ENCODE measurements around the gene TMEM205.
"Not testable (repeated sequence)": the region's sequence is repeated elsewhere in the genome, so short reads cannot be mapped to it uniquely, and the experiment has no call there.

Gene TMEM205

DNA sequence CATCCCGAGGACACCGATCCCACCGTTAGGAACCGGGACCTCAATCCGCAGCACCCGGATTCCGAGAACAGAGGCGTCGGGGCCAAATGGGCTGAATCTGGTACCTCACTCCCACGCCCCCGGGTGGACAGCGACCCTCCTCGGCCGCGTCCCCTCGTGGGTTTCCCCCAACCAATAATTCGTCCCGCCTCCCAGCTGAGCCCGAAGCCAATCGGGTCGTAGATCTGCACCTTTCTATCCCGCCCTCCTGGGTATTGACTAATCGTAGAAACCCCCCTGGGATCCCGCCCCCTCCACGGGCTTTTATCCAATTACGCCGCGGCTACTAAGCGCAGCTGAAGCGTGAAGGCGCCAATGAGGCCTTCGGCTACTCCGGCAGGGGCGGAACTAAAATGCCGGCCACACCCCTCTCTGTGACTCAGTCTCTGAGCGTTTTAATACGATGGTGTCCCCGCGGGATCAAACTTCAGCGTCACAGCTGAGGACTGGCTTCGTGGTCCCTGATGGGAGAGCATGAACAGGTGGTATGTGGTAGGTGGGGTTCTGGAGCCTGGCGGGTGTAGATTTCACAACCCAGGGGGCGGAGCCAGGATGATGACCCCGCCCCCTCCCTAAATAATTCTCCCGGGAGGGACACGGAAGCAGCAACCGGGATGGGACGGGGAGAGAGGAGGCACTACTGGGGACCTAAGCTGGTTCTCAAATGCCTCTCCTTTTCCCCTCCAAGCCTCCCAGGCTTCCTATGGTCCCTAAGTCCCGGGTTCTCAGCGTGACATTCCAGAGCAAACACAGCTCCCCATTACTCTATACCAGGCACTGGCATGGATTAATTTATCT is at the start of gene TMEM205, which contains the start of gene CCDC159:
TSS of gene TMEM205 (minus strand) at position 165 of the 837 bp plus-strand sequence. CDS start 649 bp downstream, outside the sequence.
TSS of gene CCDC159 (plus strand) at position 416 of the 837 bp plus-strand sequence. CDS start at position 504, 88 bp downstream.
- peak; percentile 84 to 89 for DNase-seq

DNA sequence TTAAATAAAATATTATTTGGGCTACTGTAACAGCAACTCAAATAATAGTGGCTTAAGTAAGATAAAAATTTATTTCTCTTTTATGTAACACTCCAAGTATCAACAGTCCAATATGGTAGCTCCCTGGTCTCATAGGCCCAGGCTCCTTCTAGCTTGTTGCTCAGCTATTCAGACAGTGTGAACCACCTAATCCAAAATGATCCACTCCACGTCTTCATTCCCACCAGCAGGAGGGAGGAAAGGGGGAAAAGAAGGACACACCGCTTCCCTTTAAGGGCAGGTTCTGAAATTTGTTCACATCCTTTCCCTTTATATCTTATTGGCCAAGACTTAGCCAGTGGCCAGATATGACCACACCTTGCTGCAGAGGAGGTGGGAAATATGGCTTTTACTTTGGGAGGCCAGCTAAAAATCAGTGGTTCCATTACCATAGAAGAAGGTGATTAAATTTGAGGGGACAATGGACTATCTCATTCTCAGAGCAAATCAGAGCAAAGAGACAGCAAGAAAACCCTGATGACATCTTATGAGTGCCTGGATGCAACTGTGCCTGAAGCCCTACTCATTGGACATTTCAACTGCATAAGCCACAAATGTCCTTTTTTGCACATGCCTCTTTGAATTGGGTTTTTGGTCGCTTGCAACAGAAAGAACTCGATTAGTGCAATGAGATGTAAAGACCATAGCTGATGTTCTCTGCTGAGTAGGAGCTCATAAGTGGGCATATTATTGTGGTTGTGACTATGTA is 45.0 kb upstream of the TMEM205 start:
- no peak for DNase-seq

DNA sequence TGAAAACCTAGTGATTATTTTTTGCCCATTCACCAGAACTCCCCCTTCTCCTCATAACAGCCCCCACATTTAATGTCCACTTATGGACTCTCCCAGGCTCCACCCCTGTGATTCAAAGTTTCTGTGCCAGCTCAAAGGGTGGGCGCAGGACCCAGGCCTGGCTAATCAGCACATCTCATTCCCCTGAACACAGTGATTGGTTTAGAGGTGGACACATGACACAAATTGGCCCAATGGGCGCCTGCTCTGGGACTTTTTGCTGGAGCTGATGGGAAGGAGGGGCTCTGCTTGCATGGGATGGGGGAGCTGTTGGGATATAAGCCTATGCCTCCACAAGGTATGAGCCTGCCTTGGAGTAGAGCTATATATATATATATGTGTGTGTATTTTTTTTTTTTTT is 44.3 kb upstream of the TMEM205 start:
- DNase-seq: no peak

DNA sequence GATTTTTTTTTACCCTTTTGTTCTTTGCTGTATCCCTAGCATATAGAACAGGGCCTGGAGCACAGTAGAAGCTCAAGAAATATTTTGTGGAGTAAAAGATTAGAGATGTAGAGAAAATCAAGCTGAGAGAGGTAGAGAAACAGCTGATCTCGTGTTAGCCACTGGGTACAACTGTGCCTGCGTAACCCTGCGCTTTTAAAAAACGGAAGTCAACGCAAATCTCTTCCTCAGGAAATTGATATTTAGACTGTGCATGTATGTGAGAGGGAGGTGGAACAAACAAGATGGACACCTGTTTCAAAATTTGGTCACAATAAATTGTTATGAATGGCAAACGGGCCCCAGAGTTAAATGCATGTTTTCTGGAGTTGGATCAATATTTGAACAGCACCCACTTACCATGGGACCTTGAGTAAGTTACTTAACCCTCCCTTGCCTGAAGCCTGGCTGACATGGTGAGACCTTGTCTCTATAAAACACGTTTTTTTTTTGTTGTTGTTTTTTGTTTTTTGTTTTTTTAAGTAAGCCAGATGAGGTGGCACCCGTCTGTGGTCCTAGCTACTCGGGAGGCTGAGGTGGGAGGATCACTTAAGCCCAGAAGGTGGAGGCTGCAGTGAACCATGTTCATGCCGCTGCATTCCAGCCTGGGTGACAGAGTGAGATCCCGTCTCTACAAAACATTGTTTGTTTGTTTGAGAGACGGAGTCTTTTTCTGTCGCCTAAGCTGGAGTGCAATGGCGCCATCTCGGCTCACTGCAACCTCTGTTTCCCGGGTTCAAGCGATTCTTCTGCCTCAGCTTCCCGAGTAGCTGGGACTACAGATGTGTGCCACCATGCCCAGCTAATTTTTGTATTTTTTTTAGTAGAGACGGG is 41.3 kb upstream of the TMEM205 start:
- DNase-seq: no peak

DNA sequence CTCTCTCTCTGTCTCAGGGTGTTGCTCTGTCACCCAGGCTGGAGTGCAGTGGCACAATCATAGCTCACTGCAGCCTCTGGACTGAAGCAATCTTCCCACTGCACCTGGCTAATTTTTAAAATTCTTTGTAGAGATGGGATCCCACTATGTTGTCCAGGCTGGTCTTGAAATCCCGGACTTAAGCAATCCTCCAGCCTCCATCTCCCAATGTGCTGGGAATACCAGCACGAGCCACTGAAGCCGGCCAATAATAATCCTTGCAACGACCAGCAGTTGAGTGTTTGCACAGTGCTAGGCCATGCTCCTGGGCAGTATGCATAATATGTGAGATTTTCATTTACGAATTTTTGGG is 38.7 kb upstream of the TMEM205 start:
- no peak for DNase-seq

DNA sequence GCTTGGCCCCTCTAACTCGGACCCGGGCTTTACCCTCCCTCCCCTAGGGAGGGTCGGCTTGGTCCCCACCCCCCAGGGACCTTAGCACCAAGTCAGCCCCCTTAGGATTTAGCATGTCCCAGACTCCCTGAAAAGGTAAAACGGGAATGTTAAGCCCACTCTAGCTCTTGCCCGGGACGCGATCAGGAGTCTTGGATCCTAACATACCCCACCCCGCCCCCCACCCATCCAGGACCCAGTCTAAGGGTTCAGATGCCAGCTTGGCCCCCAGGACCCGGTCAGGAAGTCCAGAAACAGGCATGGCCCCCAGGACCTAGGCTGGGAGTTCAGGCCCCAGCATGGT is 37.6 kb upstream of the TMEM205 start:
- no peak for DNase-seq

DNA sequence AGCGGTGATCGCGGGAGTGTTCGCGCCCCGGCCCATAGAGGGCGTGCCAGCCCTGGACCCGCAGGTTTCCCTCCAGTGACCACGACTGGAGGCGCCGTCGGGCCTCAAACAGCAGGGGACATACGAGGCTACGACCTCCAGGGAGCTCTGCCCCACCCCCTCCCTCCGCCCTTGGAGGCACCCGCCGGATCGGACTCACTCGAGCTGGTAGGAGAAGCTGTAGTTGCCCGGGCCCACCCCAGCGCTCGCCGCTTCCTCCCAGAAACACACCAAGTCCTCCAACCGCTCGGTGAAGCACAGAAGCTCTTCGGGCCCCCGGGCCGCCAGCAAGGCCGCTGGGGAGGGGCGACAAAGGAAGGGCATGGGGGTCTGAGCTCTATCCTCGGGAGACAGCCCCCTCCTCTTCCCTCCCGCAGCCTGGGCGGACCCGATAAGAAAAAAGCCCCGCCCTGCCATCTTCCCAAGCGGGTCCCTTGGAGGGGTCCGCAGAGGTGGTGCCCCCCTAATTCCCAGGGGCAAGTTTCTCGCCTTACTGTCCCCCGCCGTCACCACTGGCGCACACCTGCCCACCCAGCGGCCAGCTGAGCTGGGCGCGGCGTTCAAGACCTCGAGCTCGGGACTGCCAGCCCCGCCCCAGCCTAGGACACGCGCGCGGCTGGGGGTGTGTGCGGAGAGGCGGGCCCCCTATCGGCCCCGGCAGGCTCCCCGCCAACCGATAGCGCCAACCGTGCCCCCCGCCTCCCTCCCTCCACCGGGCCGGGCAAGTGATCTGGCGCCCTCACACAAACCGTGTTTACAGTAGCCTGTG is 37.0 kb upstream of the TMEM205 start:
- no peak for DNase-seq

DNA sequence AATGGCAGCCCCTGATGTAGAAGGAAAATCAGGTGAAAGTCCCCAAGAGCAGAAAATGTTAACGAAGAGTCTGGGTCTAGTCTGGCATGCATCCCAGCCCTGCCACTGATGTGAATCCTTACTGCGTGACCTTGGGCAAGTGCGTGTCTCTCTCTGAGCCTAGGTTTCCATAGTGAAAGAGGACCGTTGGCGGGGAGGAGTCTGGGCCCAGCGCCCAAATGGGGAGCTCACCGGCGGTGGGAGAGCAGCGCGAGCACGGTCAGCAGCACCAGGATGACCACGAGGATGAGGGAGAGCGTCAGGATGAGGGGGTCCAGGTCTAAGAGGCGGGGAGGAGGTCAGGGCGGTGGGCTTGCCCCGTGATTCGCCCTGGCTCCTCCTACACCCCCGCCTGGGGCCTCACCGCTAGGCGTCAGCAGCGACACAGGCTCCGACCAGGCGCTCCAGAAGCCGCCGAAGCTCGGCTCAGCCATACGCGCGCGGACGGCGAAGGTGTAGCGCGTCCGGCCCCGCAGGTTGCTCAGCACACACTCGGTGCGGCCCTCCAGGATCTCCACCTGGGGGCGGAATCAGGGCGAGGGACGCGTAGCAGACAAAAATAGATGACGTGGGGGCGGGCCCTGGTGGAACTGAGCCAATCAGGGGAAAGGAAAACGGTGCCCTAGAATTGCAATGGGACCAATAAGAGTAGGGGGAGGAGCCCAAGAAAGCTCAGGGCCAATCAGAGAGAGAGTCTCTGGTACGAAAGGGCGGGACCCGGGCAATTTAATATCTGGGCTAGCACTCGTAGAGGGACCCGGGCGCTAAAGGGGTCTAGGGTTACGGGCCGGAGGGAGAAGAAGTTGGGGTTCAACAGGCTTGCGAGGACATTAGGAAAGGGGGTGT is 34.8 kb upstream of the TMEM205 start:
- DNase-seq: peak; percentile 90 to 94

DNA sequence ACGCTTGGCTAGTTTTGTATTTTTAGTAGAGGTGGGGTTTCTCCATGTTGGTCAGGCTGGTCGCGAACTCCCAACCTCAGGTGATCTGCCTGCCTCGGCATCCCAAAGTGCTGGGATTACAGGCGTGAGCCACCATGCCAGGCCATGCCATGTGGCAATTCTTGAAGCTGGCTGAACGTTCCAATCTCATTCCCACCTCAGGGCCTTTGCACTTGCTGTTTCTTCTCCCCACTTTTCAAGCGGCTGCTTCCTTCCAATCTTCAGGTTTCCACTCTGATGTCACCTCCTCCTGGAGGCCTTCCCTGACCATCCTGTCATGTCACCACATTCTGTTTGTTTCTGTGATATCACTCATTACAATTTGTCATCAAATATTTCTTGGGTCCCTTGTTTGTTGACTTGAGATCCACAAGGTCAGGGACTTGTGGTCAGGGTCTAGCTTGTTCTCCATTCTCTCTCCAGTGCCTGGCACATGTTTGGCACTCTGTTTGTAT is 33.8 kb upstream of the TMEM205 start:
- no peak for DNase-seq

DNA sequence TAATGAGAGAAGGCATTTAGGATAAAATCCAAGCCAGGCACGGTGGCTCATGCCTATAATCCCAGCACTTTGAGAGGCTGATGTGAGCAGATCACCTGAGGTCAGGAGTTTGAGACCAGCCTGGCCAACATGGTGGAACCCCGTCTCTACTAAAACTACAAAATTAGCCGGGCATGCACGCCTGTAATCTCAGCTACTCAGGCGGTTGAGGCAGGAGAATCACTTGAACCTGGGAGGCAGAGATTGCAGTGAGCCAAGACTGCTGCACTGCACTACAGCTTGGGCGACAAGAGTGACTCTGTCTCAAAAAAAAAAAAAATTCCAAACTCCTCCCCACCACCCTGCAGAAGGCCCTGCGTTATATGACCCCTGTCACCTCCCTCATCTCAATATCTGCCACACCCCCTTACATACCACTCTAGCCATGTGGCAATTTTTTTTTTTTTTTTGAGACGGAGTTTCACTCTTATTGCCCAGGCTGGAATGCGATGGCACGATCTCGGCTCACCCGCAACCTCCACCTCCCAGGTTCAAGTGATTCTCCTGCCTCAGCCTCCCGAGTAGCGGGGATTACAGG is 33.3 kb upstream of the TMEM205 start:
- not testable (repeated sequence) for DNase-seq

DNA sequence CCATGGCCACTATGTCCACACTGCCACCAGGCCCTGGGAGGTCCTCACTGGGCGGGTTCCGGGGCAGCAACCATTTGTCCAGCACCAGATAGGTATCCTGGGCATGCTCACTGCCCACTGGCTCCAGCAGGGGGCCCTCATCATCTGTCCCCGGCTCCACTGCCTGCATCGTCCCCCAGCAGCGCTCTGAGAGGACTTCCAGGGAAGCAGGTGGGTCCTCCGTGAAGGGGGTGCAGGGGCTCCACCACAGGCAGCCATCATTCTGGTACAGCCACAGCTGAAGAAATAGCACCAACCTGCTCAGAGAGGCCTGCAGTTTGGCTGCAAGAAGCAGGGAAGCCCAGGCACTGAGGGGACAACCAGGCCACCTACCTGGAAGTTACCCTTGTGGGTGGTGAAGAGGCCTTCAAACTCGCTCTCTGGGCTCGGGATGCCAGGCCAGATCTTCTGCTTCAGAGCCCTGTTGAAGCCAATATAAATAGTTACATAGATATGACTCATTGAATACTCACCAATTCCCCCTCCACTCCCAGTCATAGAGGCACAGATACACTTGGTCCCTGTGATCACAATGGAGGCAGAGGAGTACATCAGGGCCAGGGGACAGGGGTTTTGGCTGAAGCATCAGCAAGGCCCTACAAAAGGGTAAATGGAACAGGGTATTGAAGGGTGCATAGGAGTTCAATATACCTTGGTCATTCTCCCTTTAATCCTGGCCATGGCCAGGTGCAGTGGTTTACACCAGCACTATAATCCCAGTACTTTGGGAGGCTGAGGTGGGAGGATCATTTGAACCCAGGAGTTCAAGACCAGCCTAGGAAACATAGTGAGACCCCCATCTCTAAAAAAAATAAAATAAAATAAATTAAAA is 32.5 kb upstream of the TMEM205 start:
- DNase-seq: no peak

DNA sequence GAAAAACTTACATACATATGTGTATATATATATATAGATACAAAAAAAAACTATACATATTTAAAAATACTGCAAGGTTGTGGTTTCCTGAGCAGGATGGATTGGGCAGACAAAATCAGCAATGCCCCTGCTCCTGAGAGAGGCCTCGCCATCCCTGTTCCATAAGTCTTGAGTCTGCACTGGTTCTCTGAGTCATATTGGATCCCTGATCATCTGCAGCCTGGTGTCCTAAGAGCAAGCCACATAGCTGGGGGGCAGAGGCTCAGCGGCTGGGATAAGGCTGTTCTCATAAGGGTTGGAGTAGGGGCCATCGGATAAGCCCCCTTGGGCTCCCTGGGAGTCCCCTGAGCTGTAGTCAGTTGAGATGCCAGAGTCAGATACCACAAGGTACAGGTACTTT is 31.7 kb upstream of the TMEM205 start:
- no peak for DNase-seq

DNA sequence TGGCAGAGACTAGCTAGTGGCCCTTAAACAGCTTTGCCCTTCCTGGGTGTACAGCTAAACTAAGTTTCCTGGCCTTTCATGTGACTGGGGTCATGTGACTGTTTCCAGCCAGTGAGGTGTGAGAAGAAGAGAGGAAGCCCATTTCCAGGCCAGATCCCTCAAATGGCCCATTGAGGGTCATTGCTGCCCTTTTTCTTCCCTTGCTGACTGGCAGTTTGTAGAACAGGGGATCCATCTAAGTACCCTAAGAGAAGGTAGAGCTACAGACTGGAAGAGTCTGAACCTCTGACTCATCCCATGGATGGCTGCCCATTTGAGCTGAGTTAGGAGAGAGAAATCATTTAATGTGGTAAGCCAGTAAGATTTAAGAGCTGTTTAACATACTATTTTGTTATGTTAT is 31.2 kb upstream of the TMEM205 start:
- no peak for DNase-seq

DNA sequence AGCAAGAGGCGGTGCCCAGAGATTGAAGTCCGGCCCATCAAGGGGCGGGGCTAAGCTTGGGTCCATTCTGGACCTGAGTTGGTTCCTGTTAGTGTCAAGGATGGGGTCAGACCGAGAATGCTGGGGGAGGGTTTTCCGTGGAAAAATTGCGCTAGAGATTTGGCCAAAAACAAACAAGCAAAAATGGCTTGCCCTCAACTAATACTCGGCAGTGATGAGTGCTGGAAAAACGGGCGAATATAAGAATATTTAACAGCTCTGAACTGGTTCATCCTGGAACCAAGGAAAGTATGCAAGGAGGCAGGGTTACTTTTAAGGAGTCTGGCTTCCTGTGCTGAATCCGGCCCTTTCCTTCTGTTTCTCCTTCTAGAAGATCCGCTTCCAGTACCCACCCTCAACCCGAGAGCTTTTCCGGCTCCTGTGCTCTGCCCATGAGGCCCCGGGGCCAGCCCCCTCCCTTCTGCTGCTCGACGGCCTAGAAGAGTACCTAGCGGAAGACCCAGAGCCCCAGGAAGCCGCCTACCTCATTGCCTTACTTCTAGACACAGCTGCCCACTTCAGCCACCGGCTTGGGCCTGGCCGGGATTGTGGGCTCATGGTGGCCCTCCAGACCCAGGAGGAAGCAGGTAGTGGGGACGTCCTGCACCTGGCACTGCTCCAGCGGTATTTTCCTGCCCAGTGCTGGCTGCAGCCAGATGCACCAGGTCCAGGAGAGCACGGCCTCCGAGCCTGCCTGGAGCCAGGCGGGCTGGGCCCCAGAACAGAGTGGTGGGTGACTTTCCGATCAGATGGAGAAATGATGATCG is 29.3 kb upstream of the TMEM205 start:
- no peak for DNase-seq

DNA sequence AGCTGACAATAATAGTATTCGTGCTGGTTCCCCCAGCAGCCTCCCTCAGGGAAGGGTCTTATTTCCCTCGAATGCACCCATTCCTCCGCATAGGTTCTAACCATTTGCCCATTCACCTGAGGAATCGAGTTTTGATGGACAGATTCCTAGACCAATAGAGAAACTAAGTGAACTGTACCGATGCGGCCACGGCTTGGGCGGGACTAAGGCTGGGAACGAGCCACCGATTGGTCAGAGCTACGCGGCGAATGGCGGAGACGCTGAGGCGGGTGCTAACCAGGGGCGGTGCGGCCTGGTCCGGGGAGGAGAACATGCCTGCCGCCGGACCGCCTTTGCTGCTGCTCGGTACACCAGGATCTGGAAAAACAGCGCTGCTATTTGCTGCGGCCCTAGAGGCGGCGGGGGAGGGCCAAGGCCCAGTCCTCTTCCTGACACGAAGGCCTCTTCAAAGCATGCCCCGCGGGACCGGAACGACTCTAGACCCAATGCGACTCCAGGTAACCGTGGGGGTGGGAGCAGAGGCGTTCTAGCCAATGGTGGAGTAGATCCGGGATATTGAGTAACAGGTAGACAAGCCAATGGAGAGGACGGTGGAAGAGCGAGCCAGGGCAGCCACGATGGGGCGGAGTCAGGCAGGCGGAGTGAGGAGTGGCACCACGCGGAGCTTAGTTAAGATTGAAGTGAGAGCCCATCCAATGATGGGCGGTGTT is 28.5 kb upstream of the TMEM205 start, which contains the start of gene SWSAP1:
TSS of gene SWSAP1 (plus strand) at position 234 of the 710 bp plus-strand sequence. CDS start at position 249, 15 bp downstream.
- peak; percentile 89 to 93 for DNase-seq

DNA sequence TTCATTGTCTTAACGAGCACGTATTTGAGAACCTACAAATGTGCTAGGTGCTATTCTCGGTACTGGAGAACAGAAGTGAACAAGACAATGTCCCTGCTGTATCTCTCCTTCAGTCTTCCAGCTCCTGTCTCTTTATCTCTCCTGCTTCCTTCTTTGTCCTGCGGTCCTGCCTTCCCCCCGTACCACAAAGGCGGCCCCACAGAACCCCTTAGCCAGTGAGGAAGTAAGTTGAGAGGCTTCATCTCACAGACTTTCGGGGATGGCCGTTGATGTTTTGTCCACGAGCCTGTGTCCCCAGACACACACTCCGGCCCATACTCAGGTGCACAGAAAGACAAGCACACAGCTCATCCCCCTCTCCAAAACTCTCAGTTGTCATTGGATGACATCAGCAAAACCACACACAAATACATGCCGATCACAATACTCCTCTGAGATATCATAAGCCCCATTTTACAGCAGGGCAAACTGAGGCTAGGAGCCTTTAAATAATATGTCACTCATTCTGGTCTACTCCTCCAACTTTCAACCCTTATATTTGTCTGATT is 27.9 kb upstream of the TMEM205 start:
- DNase-seq: no peak

DNA sequence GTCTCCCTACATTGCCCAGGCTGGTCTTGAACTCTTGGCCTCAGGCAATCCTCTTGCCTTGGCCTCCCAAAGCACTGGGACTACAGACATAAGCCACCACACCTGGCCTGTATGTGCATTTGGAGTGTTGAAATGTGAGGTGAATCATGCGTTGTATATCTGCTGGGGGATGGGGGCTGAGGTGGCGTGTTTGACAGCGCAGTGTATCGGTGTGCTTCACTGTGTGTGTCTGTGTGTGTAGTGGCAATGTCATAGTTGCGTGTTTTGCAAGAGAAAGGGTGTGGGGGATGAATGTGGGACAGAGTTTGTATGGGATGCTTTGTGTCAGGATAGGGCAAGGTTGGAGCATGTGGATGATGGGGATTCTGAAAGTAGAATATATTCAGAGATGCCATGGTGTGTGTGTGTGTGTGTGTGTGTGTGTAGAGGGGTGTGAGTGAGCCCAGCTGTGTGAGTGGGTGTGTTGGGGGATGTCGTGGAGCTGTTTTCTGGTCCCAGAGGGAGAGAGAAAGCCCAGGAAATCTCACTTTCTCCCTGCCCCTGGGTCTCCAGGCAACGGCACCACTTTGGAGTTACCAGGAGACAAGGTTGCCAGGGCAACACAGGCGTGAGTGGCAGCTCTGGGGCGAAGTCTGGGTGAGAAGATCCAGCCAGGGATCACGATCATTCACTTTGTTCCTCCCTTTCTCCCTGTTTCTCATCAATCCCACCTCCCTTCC is 27.3 kb upstream of the TMEM205 start:
- DNase-seq: peak; percentile 41 to 72
